A172 (cell line): ENCODE results near the gene ITPK1. TPM values are rescaled to one million over a fixed set of nuclear protein-coding genes. Genes with fewer than 3 reads are reported as not detected.

Experiments
- DNase-seq: peaks from one replicate; pipeline ENCODE4 v3.0.0-alpha.2; 2015; ENCODE audit warnings: low spot score
- total RNA-seq: library from RNA; depleted of rRNA; stranded (reverse); fragments of >200 nt; shearing (Covaris generic); gene quantifications from 2 replicates; pipeline ENCODE4 v1.2.3, GENCODE V29; 2014

ITPK1 gene
- total RNA-seq, 1 experiment from 2014 or later = 9.2 TPM

- no peak for DNase-seq
Measured at GRCh38 chr14:93028724-93029076, 87.0 kb downstream of the ITPK1 start.

- no peak for DNase-seq
Measured at GRCh38 chr14:93027810-93028723, 87.7 kb downstream of the ITPK1 start.

GRCh38 chr14:93026339-93026738, 89.4 kb downstream of the ITPK1 start:
- no peak for DNase-seq

- DNase-seq = no peak
Measured at GRCh38 chr14:93025055-93025454, 90.7 kb downstream of the ITPK1 start.

GRCh38 chr14:93024493-93024892, 91.2 kb downstream of the ITPK1 start:
- no peak for DNase-seq

GRCh38 chr14:93023802-93024434, 91.8 kb downstream of the ITPK1 start:
- no peak for DNase-seq

- no peak for DNase-seq
Measured at GRCh38 chr14:93023039-93023438, 92.7 kb downstream of the ITPK1 start.

- no peak for DNase-seq
Measured at GRCh38 chr14:93019970-93020369, 95.8 kb downstream of the ITPK1 start.

GRCh38 chr14:93019367-93019843, 96.3 kb downstream of the ITPK1 start:
- no peak for DNase-seq

- no peak for DNase-seq
Measured at GRCh38 chr14:93018366-93018765, 97.4 kb downstream of the ITPK1 start.

GRCh38 chr14:93017898-93018297, 97.8 kb downstream of the ITPK1 start:
- DNase-seq = no peak

- DNase-seq = no peak
Measured at GRCh38 chr14:93017301-93017797, 98.4 kb downstream of the ITPK1 start.

- no peak for DNase-seq
Measured at GRCh38 chr14:93016275-93016845, 99.4 kb downstream of the ITPK1 start.

- no peak for DNase-seq
Measured at GRCh38 chr14:93015505-93015904, 100.2 kb downstream of the ITPK1 start.

GRCh38 chr14:93015064-93015463, 100.7 kb downstream of the ITPK1 start:
- no peak for DNase-seq

GRCh38 chr14:93014058-93015023, 101.4 kb downstream of the ITPK1 start:
- DNase-seq = no peak

- no peak for DNase-seq
Measured at GRCh38 chr14:93012951-93013719, 102.6 kb downstream of the ITPK1 start.

- no peak for DNase-seq
Measured at GRCh38 chr14:93012506-93012905, 103.2 kb downstream of the ITPK1 start.

GRCh38 chr14:93011650-93012325, 103.9 kb downstream of the ITPK1 start:
- no peak for DNase-seq

- no peak for DNase-seq
Measured at GRCh38 chr14:93011141-93011529, 104.6 kb downstream of the ITPK1 start.
